MM.1S (cell line): ENCODE measurements around the gene KCNQ1.

ENCODE experiments used
- EZH2phosphoT487 ChIP-seq: fragments of 300-600 bp; sonication (generic); IDR thresholded peaks from 2 replicates; pipeline ENCODE4 v1.6.1; 2018; ENCODE audit warnings: antibody characterized with exemption, low read length
- TF ChIP-seq, protein P1 (sequence below): fragments of 300-600 bp; sonication (generic); IDR thresholded peaks from 2 replicates; pipeline ENCODE4 v1.5.1; 2016; ENCODE audit warnings: antibody characterized with exemption, low read length, mixed read lengths

DNA sequence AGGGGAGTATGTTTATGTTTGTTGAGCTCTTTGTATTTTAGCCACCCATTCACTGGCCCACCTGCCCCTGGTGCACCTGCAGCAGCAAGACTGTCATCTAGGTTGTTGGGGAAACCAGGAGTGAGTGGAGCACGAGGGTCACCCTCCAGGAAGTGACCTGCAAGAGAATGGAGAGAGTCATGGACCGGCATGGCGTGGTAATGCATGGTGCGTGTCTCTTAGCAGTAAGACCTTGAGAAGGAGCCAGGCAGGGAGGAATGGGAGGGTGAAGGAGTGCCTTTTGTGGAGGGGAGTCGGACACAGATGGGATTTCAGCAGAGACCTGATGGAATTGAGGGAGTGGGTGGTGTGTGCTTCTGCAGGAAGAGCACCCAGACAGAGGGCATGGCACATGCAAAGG lies 37.9 kb downstream of the KCNQ1 start:
- TF ChIP-seq, protein P1, sequence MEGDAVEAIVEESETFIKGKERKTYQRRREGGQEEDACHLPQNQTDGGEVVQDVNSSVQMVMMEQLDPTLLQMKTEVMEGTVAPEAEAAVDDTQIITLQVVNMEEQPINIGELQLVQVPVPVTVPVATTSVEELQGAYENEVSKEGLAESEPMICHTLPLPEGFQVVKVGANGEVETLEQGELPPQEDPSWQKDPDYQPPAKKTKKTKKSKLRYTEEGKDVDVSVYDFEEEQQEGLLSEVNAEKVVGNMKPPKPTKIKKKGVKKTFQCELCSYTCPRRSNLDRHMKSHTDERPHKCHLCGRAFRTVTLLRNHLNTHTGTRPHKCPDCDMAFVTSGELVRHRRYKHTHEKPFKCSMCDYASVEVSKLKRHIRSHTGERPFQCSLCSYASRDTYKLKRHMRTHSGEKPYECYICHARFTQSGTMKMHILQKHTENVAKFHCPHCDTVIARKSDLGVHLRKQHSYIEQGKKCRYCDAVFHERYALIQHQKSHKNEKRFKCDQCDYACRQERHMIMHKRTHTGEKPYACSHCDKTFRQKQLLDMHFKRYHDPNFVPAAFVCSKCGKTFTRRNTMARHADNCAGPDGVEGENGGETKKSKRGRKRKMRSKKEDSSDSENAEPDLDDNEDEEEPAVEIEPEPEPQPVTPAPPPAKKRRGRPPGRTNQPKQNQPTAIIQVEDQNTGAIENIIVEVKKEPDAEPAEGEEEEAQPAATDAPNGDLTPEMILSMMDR: no peak
- no peak for TF ChIP-seq EZH2phosphoT487
